ENCODE data around the gene MSRB1.
"Not testable (repeated sequence)": the region's sequence is repeated elsewhere in the genome, so short reads cannot be mapped to it uniquely, and the experiment has no call there.

Gene MSRB1

GRCh38 chr16:1914988-1915387 is 28.0 kb downstream of the MSRB1 start:
- no peak for DNase-seq

- DNase-seq = no peak
Measured at GRCh38 chr16:1914084-1914608, 28.9 kb downstream of the MSRB1 start.

- no peak for DNase-seq
Measured at GRCh38 chr16:1913327-1914083, 29.5 kb downstream of the MSRB1 start.

GRCh38 chr16:1912215-1912543 is 30.8 kb downstream of the MSRB1 start:
- DNase-seq = no peak

GRCh38 chr16:1911467-1912214 is 31.4 kb downstream of the MSRB1 start:
- no peak for DNase-seq

- no peak for DNase-seq
Measured at GRCh38 chr16:1909561-1910231, 33.3 kb downstream of the MSRB1 start.

- DNase-seq = no peak
Measured at GRCh38 chr16:1908983-1909382, 34.0 kb downstream of the MSRB1 start.

GRCh38 chr16:1908184-1908583 is 34.8 kb downstream of the MSRB1 start:
- DNase-seq = no peak

- DNase-seq = no peak
Measured at GRCh38 chr16:1907226-1907860, 35.7 kb downstream of the MSRB1 start.

GRCh38 chr16:1906846-1907165 is 36.2 kb downstream of the MSRB1 start:
- no peak for DNase-seq

- no peak for DNase-seq
Measured at GRCh38 chr16:1906055-1906845, 36.7 kb downstream of the MSRB1 start.

- no peak for DNase-seq
Measured at GRCh38 chr16:1903845-1904840, 38.9 kb downstream of the MSRB1 start.

- DNase-seq = no peak
Measured at GRCh38 chr16:1903220-1903574, 39.8 kb downstream of the MSRB1 start.

GRCh38 chr16:1902547-1903219 is 40.3 kb downstream of the MSRB1 start:
- no peak for DNase-seq

- DNase-seq = no peak
Measured at GRCh38 chr16:1900452-1900774, 42.6 kb downstream of the MSRB1 start.

GRCh38 chr16:1899641-1900451 is 43.2 kb downstream of the MSRB1 start:
- no peak for DNase-seq

GRCh38 chr16:1897692-1898091 is 45.3 kb downstream of the MSRB1 start:
- DNase-seq = not testable (repeated sequence)

GRCh38 chr16:1895949-1896675 is 46.9 kb downstream of the MSRB1 start:
- no peak for DNase-seq

- no peak for DNase-seq
Measured at GRCh38 chr16:1895068-1895467, 47.9 kb downstream of the MSRB1 start.

All from HCEC 1CT (cell line).